WTC11 (cell line): ENCODE data around the gene SEMA4F. TPM values are rescaled to one million over a fixed set of nuclear protein-coding genes. Genes with fewer than 3 reads are reported as not detected.
A peak's percentile ranks its signal among the peaks of the same experiment; 100 is the strongest.

Experiments
- ATAC-seq: fragments of 200-7000 bp; cut with Tn5 transposase; 2 replicates; pipeline ENCODE4 v1.10.0; 2021; ENCODE audit warnings: mild to moderate bottlenecking, moderate library complexity
- CTCF ChIA-PET: fragments of 300-600 bp; sonication (Branson Sonifier 250); formaldehyde crosslinking; loops from one replicate; lab custom pipeline; 2021; ENCODE audit warnings: antibody characterized with exemption; lab: Charles Lee
- POLR2A ChIA-PET: fragments of 350-600 bp; sonication (Branson Sonifier 250); formaldehyde crosslinking; loops from one replicate; lab custom pipeline; 2021; ENCODE audit warnings: antibody characterized with exemption; lab: Charles Lee
- DNase-seq: peaks from one replicate; pipeline ENCODE4 v3.0.0; 2021; ENCODE audit warnings: low spot score
- H3K27ac Mint-ChIP-seq: 2 replicates; pipeline ENCODE4 v1.8.0; 2021; ENCODE audit warnings: mixed read lengths
- H3K27me3 Mint-ChIP-seq: 2 replicates; pipeline ENCODE4 v1.8.0; 2021; ENCODE audit warnings: low read depth, mild to moderate bottlenecking, moderate library complexity, mixed read lengths
- H3K36me3 Mint-ChIP-seq: 2 replicates; pipeline ENCODE4 v1.8.0; 2021; ENCODE audit warnings: mixed read lengths
- H3K4me1 Mint-ChIP-seq: 2 replicates; pipeline ENCODE4 v1.8.0; 2022; ENCODE audit warnings: mixed read lengths
- H3K4me3 Mint-ChIP-seq: 2 replicates; pipeline ENCODE4 v1.8.0; 2021; ENCODE audit warnings: mild to moderate bottlenecking, moderate library complexity, mixed read lengths
- H3K9me3 Mint-ChIP-seq: 2 replicates; pipeline ENCODE4 v1.8.0; 2021; ENCODE audit warnings: mixed read lengths
- FOXJ3 ChIP-seq: sonication (generic); formaldehyde crosslinking; IDR thresholded peaks from 2 replicates; pipeline ENCODE4 v1.9.0; 2021; ENCODE audit warnings: missing genetic modification reagents, mild to moderate bottlenecking, borderline replicate concordance
- HMGA2 ChIP-seq: fragments of 250-450 bp; sonication (Bioruptor Pico); IDR thresholded peaks from 2 replicates; pipeline ENCODE4 v1.4.0; 2021; ENCODE audit warnings: mild to moderate bottlenecking, moderate library complexity
- MXD4 ChIP-seq: fragments of 250-450 bp; sonication (Bioruptor Pico); IDR thresholded peaks from 2 replicates; pipeline ENCODE4 v1.8.0; 2021; ENCODE audit warnings: mild to moderate bottlenecking, moderate library complexity, borderline replicate concordance
- NFYB ChIP-seq: sonication (generic); formaldehyde crosslinking; conservative IDR thresholded peaks from 2 replicates; pipeline ENCODE4 v1.8.0; 2022; ENCODE audit warnings: low read depth, missing genetic modification reagents
- SMAD4 ChIP-seq: sonication (generic); formaldehyde crosslinking; IDR thresholded peaks from 2 replicates; pipeline ENCODE4 v1.8.0; 2022; ENCODE audit warnings: mild to moderate bottlenecking, missing genetic modification reagents
- TEAD1 ChIP-seq: sonication (generic); formaldehyde crosslinking; IDR thresholded peaks from 2 replicates; pipeline ENCODE4 v1.8.0; 2022; ENCODE audit warnings: mild to moderate bottlenecking, missing genetic modification reagents
- ZNF138 ChIP-seq: sonication (generic); formaldehyde crosslinking; conservative IDR thresholded peaks from 2 replicates; pipeline ENCODE4 v1.8.1; 2022; ENCODE audit warnings: mild to moderate bottlenecking, moderate library complexity, missing genetic modification reagents
- ZNF232 ChIP-seq: sonication (generic); formaldehyde crosslinking; IDR thresholded peaks from 2 replicates; pipeline ENCODE4 v1.8.0; 2022; ENCODE audit warnings: mild to moderate bottlenecking, missing genetic modification reagents
- ZNF396 ChIP-seq: fragments of 250-450 bp; sonication (Bioruptor Pico); IDR thresholded peaks from 2 replicates; pipeline ENCODE4 v1.8.0; 2021; ENCODE audit warnings: mild to moderate bottlenecking, moderate library complexity, borderline replicate concordance
- total RNA-seq: library from RNA; stranded (reverse); gene quantifications from 3 replicates; pipeline ENCODE4 v1.2.3, GENCODE V29; 2021
- TF ChIP-seq, protein P1 (sequence below): sonication (generic); formaldehyde crosslinking; IDR thresholded peaks from 2 replicates; pipeline ENCODE4 v1.8.0; 2022; ENCODE audit warnings: mild to moderate bottlenecking, missing genetic modification reagents
- TF ChIP-seq, protein P2 (sequence below): sonication (generic); formaldehyde crosslinking; IDR thresholded peaks from 2 replicates; pipeline ENCODE4 v1.8.1; 2023; ENCODE audit warnings: mild to moderate bottlenecking, missing genetic modification reagents, moderate library complexity
- TF ChIP-seq, protein P3 (sequence below): sonication (generic); formaldehyde crosslinking; IDR thresholded peaks from 2 replicates; pipeline ENCODE4 v1.8.0; 2022; ENCODE audit warnings: missing genetic modification reagents
- TF ChIP-seq, protein P4 (sequence below): fragments of 250-450 bp; sonication (Bioruptor Pico); IDR thresholded peaks from 2 replicates; pipeline ENCODE4 v1.9.0; 2021; ENCODE audit warnings: mild to moderate bottlenecking, borderline replicate concordance
- TF ChIP-seq, protein P5 (sequence below): sonication (generic); formaldehyde crosslinking; conservative IDR thresholded peaks from 2 replicates; pipeline ENCODE4 v1.8.1; 2023; ENCODE audit warnings: mild to moderate bottlenecking, low read depth, missing genetic modification reagents, moderate library complexity
- TF ChIP-seq, protein P6 (sequence below): fragments of 200-600 bp; IDR thresholded peaks from 2 replicates; pipeline ENCODE4 v1.8.0; 2022; ENCODE audit warnings: antibody characterized with exemption

The SEMA4F gene
- total RNA-seq, 1 experiment from 2014 or later = 5.7 TPM

DNA sequence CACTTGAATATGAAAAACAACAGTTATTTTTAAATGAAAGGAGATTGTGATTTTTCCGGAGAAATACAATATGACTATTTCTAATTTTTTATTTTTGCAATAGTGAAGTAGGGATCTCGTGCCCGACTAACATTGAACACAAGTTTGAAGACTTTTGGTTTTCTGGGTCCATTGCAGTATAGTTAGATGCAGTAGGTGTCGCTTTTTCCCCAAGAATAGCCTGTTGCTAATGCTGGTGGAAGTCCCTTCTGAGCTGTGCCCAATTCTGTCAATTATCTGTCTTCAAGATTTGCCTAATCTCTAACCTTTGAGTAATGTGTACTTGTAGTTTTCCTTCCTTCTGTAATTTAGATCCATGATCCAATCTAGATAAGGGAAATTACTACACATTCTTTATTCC is 36.5 kb downstream of the SEMA4F start:
- ChIA-PET CTCF (interaction anchor here (0.6 to 2.8 kb wide), 19 partner anchors 11 to 374 kb away, joined by 3 to 27 read pairs (median 4); no protein-coding TSS in a partner anchor), POLR2A (no interaction called here)

DNA sequence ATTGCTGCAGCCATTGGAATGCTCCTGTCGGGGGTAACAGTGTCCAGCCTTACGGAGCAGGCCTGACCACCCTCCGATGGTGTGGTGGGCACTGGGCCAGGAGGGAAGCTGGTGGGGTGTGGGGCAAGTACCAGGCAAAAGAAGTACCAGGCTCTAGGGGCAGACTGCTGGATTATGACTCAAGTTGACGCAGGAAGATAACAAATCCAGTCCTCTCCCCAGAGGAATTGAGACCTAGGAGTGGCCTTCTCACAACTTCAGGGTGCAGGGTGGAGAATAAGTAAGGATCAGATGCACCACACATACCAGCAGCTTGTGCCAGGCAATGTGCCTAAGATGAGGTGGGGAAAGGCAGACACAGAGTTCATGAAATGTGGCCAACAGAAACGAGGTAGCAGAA is 37.9 kb downstream of the SEMA4F start:
- DNase-seq (no peak), ATAC-seq (no peak)
- Mint-ChIP-seq H3K36me3 (no peaks in the 10 kb centered on the region), H3K9me3 (no peaks in the 10 kb centered on the region), H3K4me1 (no peaks in the 10 kb centered on the region), H3K27me3 (no peaks in the 10 kb centered on the region), H3K27ac (peak overlapping the region; percentile 21; the same call in 1 of the 2 replicates), H3K4me3 (no peak overlapping the region)
- TF ChIP-seq, protein P1, sequence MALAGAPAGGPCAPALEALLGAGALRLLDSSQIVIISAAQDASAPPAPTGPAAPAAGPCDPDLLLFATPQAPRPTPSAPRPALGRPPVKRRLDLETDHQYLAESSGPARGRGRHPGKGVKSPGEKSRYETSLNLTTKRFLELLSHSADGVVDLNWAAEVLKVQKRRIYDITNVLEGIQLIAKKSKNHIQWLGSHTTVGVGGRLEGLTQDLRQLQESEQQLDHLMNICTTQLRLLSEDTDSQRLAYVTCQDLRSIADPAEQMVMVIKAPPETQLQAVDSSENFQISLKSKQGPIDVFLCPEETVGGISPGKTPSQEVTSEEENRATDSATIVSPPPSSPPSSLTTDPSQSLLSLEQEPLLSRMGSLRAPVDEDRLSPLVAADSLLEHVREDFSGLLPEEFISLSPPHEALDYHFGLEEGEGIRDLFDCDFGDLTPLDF = no peak
- TF ChIP-seq TEAD1 (no peak), HMGA2 (CRISPR knock-in tag) (no peak), SMAD4 (CRISPR knock-in tag) (no peak), MXD4 (no peak), FOXJ3 (CRISPR knock-in tag) (no peak), ZNF138 (CRISPR knock-in tag) (no peak), NFYB (CRISPR knock-in tag) (no peak), ZNF396 (CRISPR knock-in tag) (no peak)
- TF ChIP-seq, protein P2, sequence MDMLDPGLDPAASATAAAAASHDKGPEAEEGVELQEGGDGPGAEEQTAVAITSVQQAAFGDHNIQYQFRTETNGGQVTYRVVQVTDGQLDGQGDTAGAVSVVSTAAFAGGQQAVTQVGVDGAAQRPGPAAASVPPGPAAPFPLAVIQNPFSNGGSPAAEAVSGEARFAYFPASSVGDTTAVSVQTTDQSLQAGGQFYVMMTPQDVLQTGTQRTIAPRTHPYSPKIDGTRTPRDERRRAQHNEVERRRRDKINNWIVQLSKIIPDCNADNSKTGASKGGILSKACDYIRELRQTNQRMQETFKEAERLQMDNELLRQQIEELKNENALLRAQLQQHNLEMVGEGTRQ = no peak
- TF ChIP-seq, protein P3, sequence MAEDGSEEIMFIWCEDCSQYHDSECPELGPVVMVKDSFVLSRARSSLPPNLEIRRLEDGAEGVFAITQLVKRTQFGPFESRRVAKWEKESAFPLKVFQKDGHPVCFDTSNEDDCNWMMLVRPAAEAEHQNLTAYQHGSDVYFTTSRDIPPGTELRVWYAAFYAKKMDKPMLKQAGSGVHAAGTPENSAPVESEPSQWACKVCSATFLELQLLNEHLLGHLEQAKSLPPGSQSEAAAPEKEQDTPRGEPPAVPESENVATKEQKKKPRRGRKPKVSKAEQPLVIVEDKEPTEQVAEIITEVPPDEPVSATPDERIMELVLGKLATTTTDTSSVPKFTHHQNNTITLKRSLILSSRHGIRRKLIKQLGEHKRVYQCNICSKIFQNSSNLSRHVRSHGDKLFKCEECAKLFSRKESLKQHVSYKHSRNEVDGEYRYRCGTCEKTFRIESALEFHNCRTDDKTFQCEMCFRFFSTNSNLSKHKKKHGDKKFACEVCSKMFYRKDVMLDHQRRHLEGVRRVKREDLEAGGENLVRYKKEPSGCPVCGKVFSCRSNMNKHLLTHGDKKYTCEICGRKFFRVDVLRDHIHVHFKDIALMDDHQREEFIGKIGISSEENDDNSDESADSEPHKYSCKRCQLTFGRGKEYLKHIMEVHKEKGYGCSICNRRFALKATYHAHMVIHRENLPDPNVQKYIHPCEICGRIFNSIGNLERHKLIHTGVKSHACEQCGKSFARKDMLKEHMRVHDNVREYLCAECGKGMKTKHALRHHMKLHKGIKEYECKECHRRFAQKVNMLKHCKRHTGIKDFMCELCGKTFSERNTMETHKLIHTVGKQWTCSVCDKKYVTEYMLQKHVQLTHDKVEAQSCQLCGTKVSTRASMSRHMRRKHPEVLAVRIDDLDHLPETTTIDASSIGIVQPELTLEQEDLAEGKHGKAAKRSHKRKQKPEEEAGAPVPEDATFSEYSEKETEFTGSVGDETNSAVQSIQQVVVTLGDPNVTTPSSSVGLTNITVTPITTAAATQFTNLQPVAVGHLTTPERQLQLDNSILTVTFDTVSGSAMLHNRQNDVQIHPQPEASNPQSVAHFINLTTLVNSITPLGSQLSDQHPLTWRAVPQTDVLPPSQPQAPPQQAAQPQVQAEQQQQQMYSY (CRISPR knock-in tag) = no peak
- TF ChIP-seq, protein P4, sequence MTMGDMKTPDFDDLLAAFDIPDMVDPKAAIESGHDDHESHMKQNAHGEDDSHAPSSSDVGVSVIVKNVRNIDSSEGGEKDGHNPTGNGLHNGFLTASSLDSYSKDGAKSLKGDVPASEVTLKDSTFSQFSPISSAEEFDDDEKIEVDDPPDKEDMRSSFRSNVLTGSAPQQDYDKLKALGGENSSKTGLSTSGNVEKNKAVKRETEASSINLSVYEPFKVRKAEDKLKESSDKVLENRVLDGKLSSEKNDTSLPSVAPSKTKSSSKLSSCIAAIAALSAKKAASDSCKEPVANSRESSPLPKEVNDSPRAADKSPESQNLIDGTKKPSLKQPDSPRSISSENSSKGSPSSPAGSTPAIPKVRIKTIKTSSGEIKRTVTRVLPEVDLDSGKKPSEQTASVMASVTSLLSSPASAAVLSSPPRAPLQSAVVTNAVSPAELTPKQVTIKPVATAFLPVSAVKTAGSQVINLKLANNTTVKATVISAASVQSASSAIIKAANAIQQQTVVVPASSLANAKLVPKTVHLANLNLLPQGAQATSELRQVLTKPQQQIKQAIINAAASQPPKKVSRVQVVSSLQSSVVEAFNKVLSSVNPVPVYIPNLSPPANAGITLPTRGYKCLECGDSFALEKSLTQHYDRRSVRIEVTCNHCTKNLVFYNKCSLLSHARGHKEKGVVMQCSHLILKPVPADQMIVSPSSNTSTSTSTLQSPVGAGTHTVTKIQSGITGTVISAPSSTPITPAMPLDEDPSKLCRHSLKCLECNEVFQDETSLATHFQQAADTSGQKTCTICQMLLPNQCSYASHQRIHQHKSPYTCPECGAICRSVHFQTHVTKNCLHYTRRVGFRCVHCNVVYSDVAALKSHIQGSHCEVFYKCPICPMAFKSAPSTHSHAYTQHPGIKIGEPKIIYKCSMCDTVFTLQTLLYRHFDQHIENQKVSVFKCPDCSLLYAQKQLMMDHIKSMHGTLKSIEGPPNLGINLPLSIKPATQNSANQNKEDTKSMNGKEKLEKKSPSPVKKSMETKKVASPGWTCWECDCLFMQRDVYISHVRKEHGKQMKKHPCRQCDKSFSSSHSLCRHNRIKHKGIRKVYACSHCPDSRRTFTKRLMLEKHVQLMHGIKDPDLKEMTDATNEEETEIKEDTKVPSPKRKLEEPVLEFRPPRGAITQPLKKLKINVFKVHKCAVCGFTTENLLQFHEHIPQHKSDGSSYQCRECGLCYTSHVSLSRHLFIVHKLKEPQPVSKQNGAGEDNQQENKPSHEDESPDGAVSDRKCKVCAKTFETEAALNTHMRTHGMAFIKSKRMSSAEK = no peak
- TF ChIP-seq, protein P5, sequence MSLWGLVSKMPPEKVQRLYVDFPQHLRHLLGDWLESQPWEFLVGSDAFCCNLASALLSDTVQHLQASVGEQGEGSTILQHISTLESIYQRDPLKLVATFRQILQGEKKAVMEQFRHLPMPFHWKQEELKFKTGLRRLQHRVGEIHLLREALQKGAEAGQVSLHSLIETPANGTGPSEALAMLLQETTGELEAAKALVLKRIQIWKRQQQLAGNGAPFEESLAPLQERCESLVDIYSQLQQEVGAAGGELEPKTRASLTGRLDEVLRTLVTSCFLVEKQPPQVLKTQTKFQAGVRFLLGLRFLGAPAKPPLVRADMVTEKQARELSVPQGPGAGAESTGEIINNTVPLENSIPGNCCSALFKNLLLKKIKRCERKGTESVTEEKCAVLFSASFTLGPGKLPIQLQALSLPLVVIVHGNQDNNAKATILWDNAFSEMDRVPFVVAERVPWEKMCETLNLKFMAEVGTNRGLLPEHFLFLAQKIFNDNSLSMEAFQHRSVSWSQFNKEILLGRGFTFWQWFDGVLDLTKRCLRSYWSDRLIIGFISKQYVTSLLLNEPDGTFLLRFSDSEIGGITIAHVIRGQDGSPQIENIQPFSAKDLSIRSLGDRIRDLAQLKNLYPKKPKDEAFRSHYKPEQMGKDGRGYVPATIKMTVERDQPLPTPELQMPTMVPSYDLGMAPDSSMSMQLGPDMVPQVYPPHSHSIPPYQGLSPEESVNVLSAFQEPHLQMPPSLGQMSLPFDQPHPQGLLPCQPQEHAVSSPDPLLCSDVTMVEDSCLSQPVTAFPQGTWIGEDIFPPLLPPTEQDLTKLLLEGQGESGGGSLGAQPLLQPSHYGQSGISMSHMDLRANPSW (CRISPR knock-in tag) = no peak
- POLR2A ChIA-PET = interaction anchor here (0.5 kb wide), 1 partner anchor 139 kb away, joined by 3 read pairs; no protein-coding TSS in a partner anchor
- CTCF ChIA-PET = interaction anchor here (1.3 to 2.8 kb wide), 3 partner anchors 23 to 195 kb away, joined by 3 to 16 read pairs (median 8); no protein-coding TSS in a partner anchor

More for the DNA sequence above, 36.5 kb downstream of the SEMA4F start:
- Mint-ChIP-seq H3K4me3 (no peak overlapping the region), H3K4me1 (no peaks in the 10 kb centered on the region), H3K9me3 (peaks cover 3% of the 10 kb centered on the region), H3K27ac (no peak overlapping the region), H3K36me3 (no peaks in the 10 kb centered on the region), H3K27me3 (no peaks in the 10 kb centered on the region)
- no peak for DNase-seq
- ATAC-seq = peak; percentile 83
- no peak for TF ChIP-seq ZNF232 (CRISPR knock-in tag)
- TF ChIP-seq, protein P6, sequence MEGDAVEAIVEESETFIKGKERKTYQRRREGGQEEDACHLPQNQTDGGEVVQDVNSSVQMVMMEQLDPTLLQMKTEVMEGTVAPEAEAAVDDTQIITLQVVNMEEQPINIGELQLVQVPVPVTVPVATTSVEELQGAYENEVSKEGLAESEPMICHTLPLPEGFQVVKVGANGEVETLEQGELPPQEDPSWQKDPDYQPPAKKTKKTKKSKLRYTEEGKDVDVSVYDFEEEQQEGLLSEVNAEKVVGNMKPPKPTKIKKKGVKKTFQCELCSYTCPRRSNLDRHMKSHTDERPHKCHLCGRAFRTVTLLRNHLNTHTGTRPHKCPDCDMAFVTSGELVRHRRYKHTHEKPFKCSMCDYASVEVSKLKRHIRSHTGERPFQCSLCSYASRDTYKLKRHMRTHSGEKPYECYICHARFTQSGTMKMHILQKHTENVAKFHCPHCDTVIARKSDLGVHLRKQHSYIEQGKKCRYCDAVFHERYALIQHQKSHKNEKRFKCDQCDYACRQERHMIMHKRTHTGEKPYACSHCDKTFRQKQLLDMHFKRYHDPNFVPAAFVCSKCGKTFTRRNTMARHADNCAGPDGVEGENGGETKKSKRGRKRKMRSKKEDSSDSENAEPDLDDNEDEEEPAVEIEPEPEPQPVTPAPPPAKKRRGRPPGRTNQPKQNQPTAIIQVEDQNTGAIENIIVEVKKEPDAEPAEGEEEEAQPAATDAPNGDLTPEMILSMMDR = peak; percentile 35
